Ammon's horn (tissue), 1 donor: Measurements from ENCODE around the gene RTEL1.
A peak's percentile ranks its signal among the peaks of the same experiment; 100 is the strongest.
"Not testable (repeated sequence)": the region's sequence is repeated elsewhere in the genome, so short reads cannot be mapped to it uniquely, and the experiment has no call there.

ENCODE experiments used
- DNase-seq: peaks from one replicate; pipeline ENCODE4 v3.0.0-alpha.2; 2016; ENCODE audit warnings: low spot score

The RTEL1 gene

GRCh38 chr20:63628246-63628975, 29.7 kb upstream of the RTEL1 start:
- no peak for DNase-seq

DNA sequence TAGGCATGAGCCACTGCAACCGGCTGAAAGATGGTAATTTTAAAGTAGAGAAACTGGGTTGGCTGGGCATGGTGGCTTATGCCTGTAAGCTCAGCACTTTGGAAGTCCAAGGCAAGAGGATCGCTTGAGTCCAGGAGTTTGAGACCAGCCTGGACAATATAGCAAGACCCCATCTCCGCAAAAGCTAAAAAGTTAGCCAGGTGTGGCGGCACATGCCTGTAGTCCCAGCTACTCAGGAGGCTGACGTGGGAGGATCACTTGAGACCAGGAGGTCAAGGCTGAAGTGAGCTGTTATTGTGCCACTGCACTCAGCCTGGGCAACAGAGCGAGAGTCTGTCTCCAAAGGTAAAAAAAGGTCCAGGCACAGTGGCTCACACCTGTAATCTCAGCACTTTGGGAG, 27.2 kb upstream of the RTEL1 start:
- DNase-seq: not testable (repeated sequence)

DNA sequence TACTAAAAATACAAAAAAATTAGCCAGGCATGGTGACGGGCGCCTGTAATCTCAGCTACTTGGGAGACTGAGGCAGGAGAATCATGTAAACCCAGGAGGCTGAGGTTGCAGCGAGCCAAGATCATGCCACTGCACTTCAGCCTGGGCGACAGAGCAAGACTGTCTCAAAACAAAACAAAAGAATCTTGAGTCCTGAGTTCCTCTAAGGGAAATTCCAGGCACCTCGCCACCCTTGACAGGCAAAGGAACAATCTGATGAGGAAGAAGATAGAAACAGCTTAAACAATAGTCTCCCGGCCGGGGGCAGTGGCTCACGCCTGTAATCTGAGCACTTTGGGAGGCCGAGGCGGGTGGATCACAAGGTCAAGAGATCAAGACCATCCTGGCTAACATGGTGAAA, 26.7 kb upstream of the RTEL1 start:
- not testable (repeated sequence) for DNase-seq

- DNase-seq: no peak
Measured at GRCh38 chr20:63633732-63634131, 24.4 kb upstream of the RTEL1 start.

- no peak for DNase-seq
Measured at GRCh38 chr20:63635431-63636141, 22.5 kb upstream of the RTEL1 start.

GRCh38 chr20:63636752-63637628, 21.1 kb upstream of the RTEL1 start:
- no peak for DNase-seq

- DNase-seq: no peak
Measured at GRCh38 chr20:63639093-63639975, 18.8 kb upstream of the RTEL1 start.

- no peak for DNase-seq
Measured at GRCh38 chr20:63640086-63640485, 18.0 kb upstream of the RTEL1 start.

DNA sequence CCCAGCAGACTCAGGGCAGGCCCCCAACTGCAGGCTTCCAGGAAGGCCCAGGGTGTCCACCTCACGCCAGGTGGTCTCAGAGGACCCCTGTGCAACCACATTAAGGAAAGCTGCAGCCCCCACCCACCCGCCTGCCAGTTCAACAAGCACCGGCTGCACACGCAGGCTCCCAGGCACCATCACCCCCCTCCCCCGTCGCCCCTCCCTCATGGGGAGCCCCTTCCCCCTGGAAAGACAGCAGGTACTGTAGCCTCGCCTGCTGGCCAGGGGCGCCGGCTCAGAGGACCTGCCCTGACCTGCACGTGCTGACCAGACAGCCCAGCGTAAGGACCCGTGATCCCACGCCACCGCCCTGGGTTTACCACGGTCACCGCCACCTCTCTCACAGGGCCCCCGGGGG, 17.4 kb upstream of the RTEL1 start:
- not testable (repeated sequence) for DNase-seq

DNA sequence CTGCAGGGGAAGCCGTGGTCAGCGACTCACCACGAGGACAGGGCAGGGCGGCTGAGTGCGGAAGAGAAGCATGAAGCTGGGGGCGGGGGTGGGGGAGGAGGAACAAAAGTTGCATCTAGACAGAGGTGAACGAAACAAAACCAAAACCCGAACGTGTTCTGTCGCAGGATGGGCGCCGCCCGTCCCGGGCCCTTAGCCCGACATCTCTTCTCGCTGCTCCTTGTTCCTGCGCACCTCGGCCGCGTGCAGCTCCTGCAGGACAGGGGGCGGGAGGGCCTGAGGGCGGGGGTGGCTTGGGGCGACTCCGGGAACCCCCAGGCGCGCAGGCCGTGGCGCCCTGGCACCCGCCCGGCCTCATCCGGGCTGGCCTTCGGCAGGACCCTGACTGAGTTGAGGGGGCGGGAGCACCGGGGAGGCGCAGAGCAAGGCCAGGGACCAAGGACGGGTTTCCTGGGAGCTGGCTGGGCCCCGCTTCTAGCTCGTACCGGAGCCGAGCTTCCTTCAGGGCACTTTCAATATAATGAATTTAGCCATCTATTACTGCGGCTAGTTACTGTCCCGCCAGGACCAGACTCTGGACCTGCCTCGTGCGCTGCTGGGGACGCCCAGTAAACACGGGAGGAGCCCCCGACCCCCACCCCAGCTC, 16.8 kb upstream of the RTEL1 start:
- no peak for DNase-seq

GRCh38 chr20:63641792-63642523, 16.2 kb upstream of the RTEL1 start:
- DNase-seq: peak; percentile 86

- DNase-seq: no peak
Measured at GRCh38 chr20:63642527-63643247, 15.4 kb upstream of the RTEL1 start.

DNA sequence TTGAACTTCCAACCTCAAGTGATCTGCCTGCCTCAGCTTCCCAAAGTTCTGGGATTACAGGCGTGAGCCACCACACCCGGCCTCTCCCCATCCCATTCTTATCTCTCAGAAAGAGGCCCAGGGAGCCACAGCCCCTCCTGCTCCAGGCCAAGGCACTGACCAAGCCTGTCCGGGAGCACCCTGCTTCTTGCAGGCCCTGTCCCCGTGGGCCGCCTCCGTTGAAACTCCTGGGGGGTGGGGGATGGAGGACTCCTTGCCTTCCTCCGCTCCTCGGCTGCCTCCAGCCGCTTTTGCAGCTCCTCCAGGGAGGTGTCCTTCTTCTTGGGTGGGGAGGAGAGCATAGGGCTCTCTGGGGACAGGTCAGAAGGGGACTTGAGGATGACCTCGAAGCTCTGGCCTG, 14.6 kb upstream of the RTEL1 start:
- no peak for DNase-seq

DNA sequence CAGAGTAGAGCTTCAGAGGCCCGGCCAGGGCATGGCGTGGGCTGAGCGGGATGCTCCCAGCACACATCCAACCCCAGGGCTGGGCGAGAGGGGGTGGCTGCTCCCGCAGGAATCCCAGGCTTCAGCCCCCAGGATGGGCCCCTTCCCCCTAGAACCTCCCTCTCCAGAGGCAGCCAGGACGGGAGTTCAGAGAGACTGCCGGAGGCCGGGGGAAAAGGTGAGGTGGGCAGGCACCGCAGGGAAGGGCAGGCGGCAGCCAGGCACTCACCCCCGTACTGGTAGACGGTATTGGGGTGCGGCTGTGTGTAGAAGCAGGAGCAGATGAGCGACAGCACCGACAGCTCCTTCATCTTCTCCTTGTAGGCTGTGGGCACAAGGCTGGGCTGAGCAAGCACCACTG, 14.2 kb upstream of the RTEL1 start:
- no peak for DNase-seq

DNA sequence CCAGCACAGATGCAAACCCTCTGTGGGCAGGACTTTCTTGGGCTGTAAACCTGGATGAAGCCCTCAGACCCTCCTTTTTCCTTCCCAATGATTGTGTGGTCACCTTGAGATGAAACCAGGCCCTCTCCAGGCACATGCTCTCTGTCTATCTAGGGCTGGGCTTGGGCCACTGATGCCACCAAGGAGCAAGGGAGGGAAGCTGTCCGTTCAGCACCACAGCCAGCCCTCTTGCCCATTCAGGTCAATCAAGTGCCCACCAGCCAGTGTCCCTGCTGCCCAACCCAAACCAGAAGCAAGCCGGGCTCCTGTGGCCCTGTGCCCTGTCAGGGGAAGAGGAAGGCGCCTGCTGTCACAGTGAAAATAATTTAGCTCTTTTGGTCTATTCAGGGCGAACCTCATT, 12.9 kb upstream of the RTEL1 start:
- DNase-seq: no peak

- DNase-seq: no peak
Measured at GRCh38 chr20:63648190-63648589, 9.9 kb upstream of the RTEL1 start.

DNA sequence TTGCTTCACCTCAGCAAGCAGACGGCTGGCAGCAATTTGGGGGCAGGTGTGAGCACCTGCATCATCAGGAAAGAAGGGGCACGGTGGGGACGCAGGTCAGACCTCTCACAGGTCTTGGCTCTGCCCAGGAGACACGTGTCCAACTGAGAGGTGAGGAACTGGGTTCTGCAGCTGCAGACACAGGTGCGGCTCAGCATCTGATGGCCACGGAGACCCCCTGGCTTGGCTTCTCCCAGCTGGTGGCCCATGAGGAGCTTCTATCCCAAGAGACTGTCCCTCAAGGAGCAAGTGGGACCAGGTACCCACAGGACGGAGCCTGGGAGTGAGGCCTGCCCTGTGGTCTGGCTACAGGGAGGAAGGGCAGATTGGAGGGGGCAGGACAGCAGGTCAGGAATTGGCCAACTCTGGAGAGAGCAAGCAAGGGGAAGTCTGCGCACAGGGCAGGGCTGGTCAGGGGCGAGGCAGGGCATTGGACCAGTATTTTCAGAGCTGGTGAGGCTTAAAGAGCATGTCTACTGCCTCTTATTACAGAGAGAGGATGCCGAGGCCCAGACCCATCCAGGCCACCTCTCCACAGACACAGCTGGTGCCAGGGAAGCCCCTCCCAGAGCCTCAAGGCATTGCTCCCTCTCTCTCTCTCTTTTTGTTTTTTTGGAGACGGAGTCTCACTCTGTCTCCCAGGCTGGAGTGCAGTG, 9.1 kb upstream of the RTEL1 start:
- DNase-seq: no peak

DNA sequence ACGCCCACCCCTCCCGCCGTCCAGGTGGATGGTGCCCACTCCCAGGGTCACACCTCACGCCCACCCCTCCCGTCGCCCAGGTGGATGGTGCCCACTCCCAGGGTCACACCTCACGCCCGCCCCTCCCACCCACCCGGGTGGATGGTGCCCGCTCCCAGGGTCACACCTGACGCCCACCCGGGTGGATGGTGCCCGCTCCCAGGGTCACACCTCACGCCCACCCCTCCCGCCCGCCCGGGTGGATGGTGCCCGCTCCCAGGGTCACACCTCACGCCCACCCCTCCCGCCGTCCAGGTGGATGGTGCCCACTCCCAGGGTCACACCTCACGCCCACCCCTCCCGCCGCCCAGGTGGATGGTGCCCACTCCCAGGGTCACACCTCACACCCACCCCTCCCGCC, 7.6 kb upstream of the RTEL1 start:
- DNase-seq: not testable (repeated sequence)

DNA sequence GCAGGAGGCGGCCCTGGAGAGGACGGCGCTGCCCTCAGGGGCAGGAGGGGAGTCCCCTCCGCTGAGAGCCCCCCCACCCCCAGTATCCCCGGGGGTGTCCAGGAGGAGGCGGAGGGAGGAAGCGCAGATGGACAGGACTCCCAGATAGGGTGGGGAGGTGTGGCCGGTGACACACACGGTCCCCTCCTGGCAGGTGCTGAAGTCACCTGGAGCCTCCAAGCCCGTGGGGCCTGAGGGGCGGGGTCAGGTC, 6.2 kb upstream of the RTEL1 start:
- DNase-seq: no peak
